GM21786 (cell line): Measurements from ENCODE around the gene STT3B.

Experiments used
- ATAC-seq: cut with Tn5 transposase; IDR thresholded peaks from one replicate; pipeline ENCODE4 v1.9.1; 2021; ENCODE audit not compliant: unreplicated experiment

The STT3B gene

DNA sequence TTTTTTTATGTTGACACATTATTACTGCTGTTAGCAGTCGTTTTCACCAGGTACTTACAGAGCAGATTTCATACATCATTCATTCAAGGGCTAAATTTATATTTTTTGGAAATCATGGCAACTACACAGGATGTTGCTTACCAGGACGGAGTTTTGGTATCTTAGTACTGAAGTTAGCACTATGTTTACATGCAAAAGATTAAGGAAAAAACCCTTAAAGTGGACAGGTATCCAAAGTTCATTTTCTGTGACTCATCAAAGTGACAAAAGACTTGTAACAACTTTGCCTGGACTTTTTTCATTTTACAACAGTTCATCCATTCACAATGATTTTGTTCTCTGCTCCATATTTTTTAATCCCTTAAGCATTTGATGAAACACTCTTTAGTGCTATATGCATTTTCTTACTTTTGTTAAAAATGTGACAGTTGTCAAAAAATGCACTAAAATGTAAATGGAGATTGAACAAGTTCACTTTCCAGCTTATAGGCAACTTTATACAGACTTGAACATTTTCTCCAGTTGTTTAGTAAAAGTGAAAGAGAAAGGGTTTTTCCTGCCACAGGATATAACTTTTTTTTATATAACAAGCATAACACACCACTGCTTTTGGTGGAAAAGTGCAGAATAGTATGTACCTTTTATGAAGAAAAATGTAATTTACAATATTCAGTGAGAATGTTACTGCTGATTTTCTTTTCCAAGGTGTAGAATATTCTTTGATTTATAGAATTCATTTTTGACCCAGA lies 104.1 kb downstream of the STT3B start:
- no peak for ATAC-seq

DNA sequence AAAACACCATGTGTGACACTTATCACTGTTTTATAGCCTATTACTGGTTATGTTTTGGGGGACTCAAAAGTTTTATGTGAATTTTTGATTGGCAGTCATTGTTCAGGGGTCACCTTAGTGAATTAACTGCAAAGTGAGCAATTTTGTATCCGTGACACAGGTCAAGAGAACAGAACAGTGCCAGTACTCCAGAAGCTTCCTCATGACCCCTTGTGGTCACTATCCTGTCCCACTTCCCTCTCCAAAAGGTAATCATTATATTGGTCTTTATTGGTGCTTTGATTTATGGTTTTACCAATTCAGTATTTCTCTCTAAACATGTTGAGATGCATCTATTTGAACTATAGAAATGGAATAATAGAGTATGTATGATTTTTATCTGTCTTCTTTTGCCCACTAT lies 107.1 kb downstream of the STT3B start:
- no peak for ATAC-seq

DNA sequence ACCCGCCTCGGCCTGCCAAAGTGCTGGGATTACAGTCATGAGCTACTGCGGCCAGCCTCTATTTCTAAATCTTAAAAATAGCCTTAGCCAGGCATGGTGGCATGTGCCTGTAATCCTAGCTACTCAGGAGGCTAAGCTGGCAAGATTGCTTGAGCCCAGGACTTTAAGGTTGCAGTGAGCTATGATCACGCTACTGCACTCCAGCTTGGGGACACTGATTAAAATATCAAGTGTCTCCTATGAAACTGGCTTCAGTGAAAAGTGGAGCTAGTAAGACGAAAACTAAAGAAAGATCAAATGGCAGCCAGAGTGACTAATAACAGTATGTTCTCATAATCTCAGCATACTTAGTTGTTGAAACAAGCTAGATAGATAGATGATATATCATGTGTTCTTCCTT lies 112.5 kb downstream of the STT3B start:
- ATAC-seq, result no peak

DNA sequence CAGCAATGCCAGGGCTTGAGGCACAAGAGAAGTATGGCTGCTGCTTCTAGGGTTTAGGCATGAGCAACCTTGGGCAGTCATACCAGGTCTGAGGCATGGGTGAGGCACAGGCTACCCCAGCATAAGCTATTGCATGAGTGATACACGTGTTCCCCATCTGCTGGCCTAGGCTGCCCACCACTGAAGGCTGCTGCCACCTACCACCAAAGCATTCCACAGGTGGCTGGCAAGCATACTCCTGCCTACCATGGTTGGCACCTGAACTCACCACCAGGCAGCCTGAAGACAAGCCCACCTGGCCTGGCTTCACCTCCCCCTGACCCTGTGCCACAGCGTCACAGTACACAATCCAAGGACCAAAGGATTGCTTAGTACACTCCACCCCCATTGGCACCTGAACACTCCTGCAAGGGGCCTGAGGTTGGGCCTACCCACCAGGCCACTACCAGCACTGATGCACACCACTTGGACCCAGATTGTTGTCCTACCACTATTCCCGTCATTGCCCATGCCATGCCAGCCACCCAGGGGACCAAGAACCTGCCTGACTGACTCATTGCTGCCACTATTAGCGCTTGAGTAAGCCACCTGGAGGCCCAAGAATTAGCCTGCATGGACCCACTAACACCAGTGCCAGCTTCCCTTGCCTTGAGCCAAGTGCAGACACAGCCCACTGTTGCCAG lies 115.7 kb downstream of the STT3B start:
- no peak for ATAC-seq

DNA sequence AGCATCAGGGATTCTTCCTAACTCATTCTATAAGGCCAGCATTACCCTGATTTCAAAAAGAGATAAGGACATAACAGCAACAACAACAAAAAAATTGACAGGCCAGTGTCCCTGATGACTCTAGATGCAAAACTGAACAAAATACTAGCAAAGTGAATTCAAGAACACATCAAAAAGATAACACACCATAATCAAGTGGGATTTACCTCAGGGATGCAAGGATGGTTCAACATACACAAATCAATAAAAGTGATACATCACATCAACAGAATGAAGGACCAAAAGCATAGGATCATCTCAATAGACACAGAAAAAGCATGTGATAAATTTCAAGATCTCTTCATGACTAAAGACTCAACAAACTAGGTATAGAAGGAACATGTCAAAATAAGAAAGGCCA lies 119.6 kb downstream of the STT3B start:
- ATAC-seq, result no peak

DNA sequence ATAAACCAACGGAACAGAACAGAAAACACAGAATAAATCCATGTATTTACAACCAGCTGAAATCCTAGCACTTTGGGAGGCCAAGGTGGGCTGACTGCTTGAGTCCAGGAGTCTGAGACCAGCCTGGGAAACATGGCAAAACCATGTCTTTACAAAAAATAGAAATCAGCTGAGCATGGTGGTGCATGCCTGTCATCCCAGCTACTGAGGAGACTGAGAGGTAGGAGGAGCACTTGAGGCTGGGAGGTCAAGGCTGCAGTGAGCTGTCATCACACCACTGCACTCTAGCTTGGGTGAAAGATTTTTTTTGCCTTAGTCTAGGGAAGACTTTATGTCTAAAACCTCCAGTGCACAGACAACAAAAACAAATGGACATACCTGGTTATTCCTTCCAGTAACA lies 120.7 kb downstream of the STT3B start:
- no peak for ATAC-seq

DNA sequence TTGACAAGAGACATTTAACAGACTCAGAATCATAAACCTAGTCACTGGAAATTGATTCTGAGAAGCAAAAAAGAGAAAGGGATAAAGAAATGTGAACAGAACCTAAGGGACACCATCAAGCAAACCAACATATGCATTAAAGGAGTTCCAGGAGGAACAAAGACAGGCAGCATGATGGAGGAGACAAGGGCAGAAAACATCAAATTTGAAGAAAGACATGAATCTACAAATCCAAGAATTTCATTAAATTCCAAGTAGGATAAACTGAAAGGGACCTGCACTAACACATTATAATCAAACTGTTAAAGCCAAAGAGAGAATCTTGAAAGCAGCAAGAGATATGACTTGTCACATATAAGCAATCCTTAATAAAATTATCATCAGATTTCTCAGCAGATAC lies 122.3 kb downstream of the STT3B start:
- no peak for ATAC-seq

DNA sequence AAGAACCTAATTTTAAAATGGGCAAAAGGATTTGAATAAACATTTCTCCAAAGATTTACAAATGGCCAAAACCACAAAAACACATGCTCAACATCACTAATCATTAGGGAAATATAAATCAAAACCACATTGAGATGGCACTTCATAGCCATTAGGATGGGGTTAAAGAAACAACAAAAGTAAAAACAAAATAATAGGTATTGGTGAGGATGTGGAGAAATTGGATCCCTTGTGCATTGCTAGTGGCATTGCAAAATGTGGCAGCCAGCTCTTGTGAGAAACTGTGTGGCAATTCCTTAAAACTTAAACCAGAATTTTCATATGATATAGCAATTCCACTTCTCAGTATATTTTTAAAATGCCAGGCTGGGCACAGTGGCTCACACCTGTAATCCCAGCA lies 126.5 kb downstream of the STT3B start:
- ATAC-seq, result no peak

DNA sequence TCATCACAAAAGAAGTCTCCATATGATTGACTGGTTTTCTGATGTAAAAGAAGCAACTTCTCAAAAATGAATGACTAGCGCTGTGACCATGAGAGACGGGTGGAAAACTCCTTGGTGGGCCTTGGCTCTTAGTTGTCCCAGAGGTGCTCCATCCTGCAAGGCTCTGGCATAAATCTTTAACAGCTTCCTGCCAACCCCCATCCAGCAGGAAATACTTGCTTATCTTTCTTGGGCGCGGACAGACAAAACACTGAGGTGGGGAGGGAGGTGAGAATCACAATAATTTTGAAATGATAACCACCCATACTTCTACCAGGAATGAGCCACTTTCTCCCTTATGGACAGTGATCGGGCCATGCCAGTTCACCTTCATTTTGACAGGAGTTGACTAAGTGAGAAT lies 128.6 kb downstream of the STT3B start:
- no peak for ATAC-seq

DNA sequence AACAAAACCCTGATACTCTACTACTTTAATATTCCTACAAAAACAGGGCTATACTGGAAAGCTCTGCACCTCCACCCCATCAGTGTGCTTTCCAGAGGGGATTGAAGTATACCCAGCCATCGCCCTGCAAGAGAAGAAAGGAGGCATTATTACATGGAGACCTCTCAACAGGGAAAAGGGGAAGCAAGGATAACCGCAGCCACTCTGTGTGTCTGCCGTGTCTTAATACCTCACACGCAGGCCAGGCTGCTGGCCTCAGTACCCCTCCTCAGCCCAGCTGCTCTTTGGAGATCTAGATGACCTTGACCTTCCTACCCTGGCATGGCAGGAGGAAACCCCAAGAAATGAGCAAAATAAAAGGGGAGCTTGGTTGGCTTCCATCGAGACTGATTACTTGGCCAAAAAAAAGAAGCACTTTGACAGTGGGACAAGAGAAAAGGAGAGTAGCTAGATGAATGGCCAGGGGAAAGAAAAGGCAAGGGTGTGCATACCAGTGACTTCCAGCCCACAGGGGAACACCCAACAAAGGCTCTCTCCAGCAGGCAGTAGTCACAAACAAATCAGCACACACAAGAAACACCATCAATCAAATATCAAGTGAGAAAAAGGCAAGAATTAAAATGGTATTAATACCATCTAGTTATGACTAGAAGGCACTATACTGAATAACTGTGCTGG lies 129.4 kb downstream of the STT3B start:
- ATAC-seq, result no peak

DNA sequence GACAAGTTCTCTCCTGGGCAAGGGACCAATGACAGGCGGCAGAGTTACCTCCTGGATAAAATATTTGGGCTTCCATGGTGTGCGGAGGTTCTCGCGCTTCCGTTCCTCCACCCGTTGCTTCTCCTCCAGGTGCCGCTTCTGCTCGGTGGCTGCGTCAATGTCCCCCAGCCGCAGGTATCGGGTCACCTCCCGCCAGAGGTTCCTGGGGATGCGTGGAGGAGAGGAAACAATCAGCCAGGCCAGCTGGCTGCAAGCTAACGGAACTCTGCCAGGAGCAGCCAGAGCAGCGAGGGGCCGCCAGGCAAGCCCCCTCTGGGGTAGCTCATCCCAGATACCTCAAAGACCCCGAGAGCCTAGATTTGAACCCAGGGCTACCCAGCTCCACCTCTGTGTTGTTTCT lies 131.3 kb downstream of the STT3B start:
- no peak for ATAC-seq

DNA sequence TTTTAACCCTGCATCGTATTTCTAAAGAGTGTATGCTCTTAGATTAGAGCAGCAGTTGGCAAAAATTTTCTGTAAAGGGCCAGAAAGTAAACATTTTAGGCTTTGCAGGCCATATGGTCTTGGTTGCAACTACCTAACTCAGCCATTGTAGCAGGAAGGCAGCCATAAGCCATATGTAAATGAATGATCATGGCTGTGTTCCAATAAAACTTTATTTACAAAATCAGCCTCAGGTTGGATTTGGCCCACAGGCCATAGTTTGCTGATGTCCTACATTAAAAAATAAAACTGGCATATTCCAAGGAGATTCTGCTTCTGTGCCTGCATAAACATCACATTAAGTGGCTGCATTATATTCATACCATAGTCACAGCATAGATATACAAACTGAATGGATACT lies 134.9 kb downstream of the STT3B start:
- no peak for ATAC-seq

DNA sequence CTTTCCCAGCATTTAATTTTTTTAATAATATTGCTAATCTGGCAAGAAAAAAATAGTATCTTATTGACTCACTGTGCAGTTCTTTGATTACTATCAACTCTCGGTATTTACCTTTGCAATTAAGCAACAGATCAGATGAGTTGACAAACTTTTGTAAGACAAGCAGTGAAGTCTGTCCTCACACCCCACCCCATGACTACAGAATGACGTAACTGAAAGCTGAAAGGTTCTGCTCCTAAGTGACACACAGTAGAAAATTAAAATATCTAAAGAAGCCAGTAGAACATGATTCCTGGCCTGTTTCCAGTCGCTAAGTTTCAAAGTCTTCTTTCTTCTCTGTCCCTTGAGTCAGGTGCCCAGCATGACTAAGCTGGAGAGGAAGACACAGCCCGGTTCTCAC lies 135.5 kb downstream of the STT3B start:
- no peak for ATAC-seq

DNA sequence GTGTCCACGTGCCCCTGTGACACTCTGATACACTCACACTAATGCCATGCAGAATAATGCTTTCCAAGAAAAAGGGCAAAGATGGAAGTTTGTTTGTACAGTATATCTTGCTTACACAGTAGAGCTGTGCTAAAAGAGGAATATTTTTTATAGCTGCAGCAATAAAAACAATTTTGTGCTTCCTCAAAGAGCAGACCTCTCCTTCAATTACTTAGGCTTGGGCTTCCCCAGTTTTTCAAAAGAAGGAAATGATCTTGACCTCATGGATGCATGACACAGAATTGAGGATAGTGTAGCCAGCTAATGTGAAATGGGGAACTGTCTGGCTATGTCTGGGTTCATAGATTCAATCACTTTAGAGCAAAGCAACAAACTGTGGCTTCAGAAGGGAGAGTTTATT lies 137.4 kb downstream of the STT3B start:
- no peak for ATAC-seq

DNA sequence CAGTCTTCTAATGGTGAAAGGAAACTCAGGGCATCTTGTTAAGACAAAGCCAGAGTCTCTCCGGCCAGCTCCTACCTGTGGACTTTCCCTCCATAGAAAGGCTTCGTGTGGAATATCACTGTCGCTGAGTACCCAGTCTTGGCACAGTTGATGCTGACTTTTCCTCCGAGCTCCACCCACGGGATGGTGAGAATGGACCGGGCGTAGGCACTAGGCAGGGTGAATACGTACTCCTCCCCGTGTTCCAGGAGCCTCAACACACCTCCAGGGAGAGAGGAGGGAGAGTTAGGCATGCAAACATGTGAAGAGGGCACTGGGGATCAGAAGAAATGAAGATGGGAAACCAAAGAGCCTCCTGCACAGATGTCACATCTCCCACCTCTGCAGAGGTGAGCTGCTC lies 138.0 kb downstream of the STT3B start:
- no peak for ATAC-seq

DNA sequence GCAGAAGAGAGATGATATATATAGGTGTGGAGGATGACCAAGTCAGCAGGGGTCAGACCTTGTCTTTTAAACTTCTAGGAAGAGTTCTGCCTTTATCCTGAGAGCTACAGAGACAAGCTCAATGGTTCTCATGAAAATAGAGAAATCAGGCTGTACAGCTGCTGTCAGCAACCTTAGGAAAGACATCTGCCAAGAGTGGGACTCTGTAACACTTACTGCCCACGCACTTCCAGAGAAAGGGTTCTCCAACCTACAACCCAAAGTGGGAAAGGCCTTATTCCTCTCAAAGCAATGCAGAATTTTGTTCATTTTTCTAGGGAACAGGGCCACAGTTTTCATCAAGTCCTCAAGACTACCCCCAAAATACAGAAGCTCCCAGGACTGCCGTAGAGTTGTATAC lies 138.7 kb downstream of the STT3B start:
- ATAC-seq, result no peak

DNA sequence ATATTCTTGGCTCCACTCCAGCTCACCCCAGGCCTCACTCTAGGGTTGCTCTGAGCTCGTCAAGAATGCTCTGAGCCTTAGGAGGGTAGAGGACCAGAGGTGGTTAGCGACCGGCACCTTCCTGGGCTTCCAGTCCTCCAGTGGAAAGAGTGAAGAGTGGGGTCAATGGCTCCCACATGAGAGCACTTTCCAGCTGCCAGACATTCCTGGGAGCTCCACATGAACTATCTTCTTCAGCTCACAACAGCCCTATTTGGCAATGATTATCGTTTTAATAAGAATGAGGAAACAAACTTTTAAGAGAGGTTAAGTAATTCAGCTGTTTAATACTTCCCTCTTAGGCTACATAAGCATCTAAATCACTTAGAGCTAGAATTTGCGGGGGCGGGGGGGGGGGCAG lies 139.3 kb downstream of the STT3B start:
- ATAC-seq, result no peak

DNA sequence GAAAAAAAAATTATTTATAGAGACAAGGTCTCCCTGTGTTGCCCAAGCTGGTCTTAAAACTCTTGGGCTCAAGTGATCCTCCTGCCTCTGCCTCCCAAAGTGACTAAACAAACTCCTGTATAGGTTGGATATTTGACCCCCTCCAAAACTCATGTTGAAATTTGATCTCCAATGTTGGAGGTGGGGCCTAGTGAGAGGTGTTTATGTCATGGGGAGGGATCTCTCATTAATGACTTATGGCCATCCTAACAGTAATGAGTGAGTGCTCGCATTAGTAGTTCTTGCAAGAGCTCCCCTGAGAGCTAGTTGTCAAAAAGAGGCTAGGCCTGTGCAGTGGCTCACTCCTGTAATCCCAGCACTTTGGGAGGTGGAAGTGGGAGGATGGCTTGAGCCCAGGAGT lies 141.2 kb downstream of the STT3B start:
- ATAC-seq, result no peak

DNA sequence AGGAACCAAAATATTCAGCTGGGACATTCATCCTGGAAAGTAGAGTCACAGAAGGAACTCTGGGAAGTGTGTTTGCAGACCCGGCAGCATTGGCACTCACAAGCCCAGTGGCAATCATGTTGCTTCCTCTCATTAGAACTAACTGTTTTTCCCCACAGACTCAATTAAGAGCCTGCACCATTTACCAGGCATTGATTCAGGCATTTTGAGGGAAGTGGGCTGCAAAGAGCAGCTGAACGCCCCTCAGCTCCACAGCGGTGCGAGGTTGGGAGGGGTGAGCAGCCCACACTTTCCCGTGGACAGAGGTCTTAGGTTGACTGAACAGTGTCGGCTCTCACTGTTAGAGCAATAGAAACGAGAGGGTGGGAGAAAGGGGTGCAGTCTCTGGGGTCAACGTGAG lies 143.8 kb downstream of the STT3B start:
- ATAC-seq, result no peak

DNA sequence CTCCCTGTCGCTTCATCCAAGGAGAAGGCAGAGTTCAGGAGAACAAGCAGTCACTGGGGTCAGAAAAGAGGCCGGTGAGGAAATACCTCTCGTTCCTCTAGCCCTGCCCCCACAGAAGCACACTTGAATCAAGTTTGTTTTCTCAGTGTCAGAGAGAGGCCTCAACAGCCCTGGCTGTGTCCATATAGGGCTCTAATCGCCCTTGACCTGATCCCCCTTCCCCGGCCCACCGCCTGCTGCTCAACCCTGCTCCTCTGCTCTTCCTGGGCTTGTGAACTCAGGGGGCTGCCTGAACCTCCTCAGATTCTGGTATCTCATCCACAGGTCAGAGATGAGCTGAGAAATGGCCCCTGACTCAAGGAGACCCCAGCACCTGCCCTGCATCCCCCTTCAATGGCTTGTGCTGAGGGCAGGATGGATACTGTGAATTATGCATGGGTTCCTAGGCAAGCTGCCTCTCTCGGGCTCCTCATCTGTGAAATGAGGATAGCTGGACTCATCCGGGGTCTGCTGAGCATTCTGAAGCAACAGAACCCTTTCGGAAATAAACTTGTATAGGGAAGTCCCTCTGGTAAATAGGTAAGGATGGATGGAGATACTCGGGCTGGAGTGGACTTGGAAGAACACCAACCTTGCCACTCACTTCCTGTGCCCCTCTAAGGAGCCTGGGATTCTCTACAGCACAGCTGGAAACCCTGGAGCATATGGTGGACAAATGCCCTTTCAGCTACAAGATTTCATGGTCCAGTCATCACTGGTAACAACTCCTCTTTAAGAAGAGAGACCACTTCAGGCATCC lies 147.5 kb downstream of the STT3B start:
- ATAC-seq, result no peak
